ENCODE data around the gene TMUB1.

The TMUB1 gene

DNA sequence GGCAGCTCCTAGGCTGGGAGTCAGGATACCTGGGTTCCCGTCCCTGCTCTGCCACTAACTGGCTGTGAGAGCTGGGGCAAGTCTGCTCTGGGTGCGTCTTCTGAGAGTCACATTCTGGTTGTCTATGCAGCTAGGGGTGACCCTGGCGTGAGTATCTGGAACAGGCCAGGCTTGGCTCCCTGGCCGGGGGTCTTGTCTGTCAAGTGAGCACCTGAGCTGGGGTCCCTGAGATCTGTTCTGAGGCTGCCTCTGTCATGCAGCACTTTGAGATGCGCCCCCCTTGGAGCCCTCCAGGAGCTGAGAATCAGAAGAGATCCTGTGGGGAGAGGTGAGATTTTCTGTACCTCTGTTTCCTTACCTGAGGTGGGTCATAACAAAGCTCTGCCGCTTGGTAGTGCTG is 10.5 kb upstream of the TMUB1 start:
- Histone ChIP-seq H3K79me2 (ENCODE audit: insufficient read depth, low read depth) (peaks cover 98% of the 10 kb centered on the region), H3K4me3 (IDR thresholded peaks at IDR 0.05; ENCODE audit: insufficient read depth, low read depth, low read length) (no peak overlapping the region), H2AFZ (ENCODE audit: low read depth) (no peak overlapping the region), H3K36me3 (ENCODE audit: insufficient read depth) (no peaks in the 10 kb centered on the region; the same call in 1 of the 2 replicates), H3K27ac (no peak overlapping the region), H4K20me1 (ENCODE audit: insufficient read depth) (peaks cover 20% of the 10 kb centered on the region), H3K4me1 (ENCODE audit: low read depth, poor library complexity, severe bottlenecking) (peaks cover 6% of the 10 kb centered on the region), H3K9ac (no peak overlapping the region), H3K4me2 (no peak overlapping the region), H3K27me3 (ENCODE audit: insufficient read depth, low read depth) (no peaks in the 10 kb centered on the region)
- TF ChIP-seq, protein P1, sequence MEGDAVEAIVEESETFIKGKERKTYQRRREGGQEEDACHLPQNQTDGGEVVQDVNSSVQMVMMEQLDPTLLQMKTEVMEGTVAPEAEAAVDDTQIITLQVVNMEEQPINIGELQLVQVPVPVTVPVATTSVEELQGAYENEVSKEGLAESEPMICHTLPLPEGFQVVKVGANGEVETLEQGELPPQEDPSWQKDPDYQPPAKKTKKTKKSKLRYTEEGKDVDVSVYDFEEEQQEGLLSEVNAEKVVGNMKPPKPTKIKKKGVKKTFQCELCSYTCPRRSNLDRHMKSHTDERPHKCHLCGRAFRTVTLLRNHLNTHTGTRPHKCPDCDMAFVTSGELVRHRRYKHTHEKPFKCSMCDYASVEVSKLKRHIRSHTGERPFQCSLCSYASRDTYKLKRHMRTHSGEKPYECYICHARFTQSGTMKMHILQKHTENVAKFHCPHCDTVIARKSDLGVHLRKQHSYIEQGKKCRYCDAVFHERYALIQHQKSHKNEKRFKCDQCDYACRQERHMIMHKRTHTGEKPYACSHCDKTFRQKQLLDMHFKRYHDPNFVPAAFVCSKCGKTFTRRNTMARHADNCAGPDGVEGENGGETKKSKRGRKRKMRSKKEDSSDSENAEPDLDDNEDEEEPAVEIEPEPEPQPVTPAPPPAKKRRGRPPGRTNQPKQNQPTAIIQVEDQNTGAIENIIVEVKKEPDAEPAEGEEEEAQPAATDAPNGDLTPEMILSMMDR (conservative IDR thresholded peaks at IDR 0.05; ENCODE audit: low read depth, low read length), result no peak

DNA sequence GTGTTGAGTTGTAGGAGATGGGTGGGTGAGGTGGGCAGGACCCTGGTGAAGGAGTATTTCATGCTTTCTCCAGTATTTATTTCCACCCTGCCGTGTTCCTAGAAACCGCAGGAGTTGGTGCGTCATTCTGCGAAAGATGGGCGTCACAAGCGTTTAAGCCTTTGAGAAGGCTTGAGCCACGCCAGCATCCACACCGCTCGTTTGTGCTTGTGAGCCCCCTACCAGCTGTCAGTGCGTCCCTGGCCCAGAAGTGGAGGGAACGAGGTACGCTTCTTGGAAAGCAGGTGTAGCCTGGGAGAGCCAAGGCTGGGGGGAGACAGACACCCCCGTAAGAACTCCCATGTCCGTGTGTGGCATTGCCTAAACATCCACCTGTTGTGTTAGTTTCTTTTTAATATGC is 8.7 kb upstream of the TMUB1 start:
- H3K36me3 ChIP-seq (ENCODE audit: insufficient read depth), result no peaks in the 10 kb centered on the region; the same call in 1 of the 2 replicates
- H3K27me3 ChIP-seq (ENCODE audit: insufficient read depth, low read depth), result no peaks in the 10 kb centered on the region
- H3K4me1 ChIP-seq (ENCODE audit: low read depth, poor library complexity, severe bottlenecking), result peaks cover 15% of the 10 kb centered on the region
- no peak overlapping the region for H3K4me3 ChIP-seq (IDR thresholded peaks at IDR 0.05; ENCODE audit: insufficient read depth, low read depth, low read length)
- H4K20me1 ChIP-seq (ENCODE audit: insufficient read depth), result peaks cover 17% of the 10 kb centered on the region
- no peak overlapping the region for H3K9ac ChIP-seq
- no peak overlapping the region for H2AFZ ChIP-seq (ENCODE audit: low read depth)
- H3K4me2 ChIP-seq, result no peak overlapping the region
- peaks cover 99% of the 10 kb centered on the region for H3K79me2 ChIP-seq (ENCODE audit: insufficient read depth, low read depth)
- TF ChIP-seq, protein P1 (conservative IDR thresholded peaks at IDR 0.05; ENCODE audit: low read depth, low read length), result no peak
- no peak overlapping the region for H3K27ac ChIP-seq

DNA sequence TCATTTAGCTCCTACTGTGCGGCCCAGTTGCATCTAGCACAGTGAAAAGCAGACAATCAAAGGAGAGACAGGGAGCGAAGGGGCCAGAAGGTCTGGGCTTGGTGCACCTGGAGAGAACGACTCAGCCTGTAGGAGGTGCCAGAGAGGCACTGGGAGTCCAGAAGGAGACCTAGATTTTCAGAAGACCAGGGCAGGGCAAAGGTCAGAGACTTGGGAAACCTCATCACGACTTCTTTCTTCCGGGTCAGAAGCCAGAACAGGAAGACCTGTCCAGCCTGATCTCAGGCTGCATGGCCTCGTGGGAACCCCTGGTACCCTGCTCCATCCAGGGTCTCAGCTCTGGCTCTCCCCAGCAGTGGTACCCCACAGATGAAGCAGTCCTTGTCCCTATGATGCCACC is 8.1 kb upstream of the TMUB1 start:
- peaks cover 17% of the 10 kb centered on the region for H4K20me1 ChIP-seq (ENCODE audit: insufficient read depth)
- no peak overlapping the region for H3K4me2 ChIP-seq
- no peaks in the 10 kb centered on the region for H3K27me3 ChIP-seq (ENCODE audit: insufficient read depth, low read depth)
- no peak overlapping the region for H3K9ac ChIP-seq
- peaks cover 96% of the 10 kb centered on the region for H3K79me2 ChIP-seq (ENCODE audit: insufficient read depth, low read depth)
- no peak overlapping the region for H3K4me3 ChIP-seq (IDR thresholded peaks at IDR 0.05; ENCODE audit: insufficient read depth, low read depth, low read length)
- H3K36me3 ChIP-seq (ENCODE audit: insufficient read depth), result no peaks in the 10 kb centered on the region; the same call in 1 of the 2 replicates
- H2AFZ ChIP-seq (ENCODE audit: low read depth), result no peak overlapping the region
- no peak overlapping the region for H3K27ac ChIP-seq
- TF ChIP-seq, protein P1 (conservative IDR thresholded peaks at IDR 0.05; ENCODE audit: low read depth, low read length), result peak; percentile 61
- H3K4me1 ChIP-seq (ENCODE audit: low read depth, poor library complexity, severe bottlenecking), result peaks cover 15% of the 10 kb centered on the region

DNA sequence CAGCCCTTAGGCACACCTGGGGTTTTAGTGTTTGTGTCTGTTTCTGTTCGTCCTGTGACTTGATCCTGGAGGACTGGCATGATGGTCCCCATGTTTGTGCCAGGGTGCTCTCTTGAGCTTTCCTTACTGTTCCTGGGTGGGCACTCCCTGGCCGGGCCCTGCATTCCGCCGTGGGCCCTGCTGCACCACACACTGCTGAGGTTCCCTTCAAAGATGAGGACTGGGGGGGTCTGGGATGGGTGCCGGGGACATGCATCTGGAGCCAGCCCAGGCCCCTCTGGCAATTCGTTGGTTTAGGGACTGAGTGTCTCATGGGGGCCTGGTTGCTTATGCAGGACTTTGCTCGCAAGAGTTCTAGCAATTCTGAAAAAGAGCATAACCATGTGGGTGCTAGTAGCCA is 7.7 kb upstream of the TMUB1 start:
- TF ChIP-seq, protein P1 (conservative IDR thresholded peaks at IDR 0.05; ENCODE audit: low read depth, low read length), result no peak
- Histone ChIP-seq H3K4me1 (ENCODE audit: low read depth, poor library complexity, severe bottlenecking) (peaks cover 15% of the 10 kb centered on the region), H3K4me3 (IDR thresholded peaks at IDR 0.05; ENCODE audit: insufficient read depth, low read depth, low read length) (no peak overlapping the region), H3K27ac (no peak overlapping the region), H3K27me3 (ENCODE audit: insufficient read depth, low read depth) (no peaks in the 10 kb centered on the region), H3K9ac (no peak overlapping the region), H4K20me1 (ENCODE audit: insufficient read depth) (peaks cover 17% of the 10 kb centered on the region), H3K4me2 (no peak overlapping the region), H3K36me3 (ENCODE audit: insufficient read depth) (no peaks in the 10 kb centered on the region; the same call in 1 of the 2 replicates), H3K79me2 (ENCODE audit: insufficient read depth, low read depth) (peaks cover 92% of the 10 kb centered on the region), H2AFZ (ENCODE audit: low read depth) (no peak overlapping the region)

Measured in KMS-11 (cell line).